Heart right ventricle (tissue), 16 donors: ENCODE measurements around the gene ITIH5. TPM values are rescaled to one million over a fixed set of nuclear protein-coding genes. Genes with fewer than 3 reads are reported as not detected.
"Not testable (repeated sequence)": the region's sequence is repeated elsewhere in the genome, so short reads cannot be mapped to it uniquely, and the experiment has no call there.

ENCODE experiments used
- ATAC-seq, 8 donors: fragments of 200-7000 bp; cut with Tn5 transposase; one replicate each; pipeline ENCODE4 v1.9.1; 2020; ENCODE audit warnings: mild to moderate bottlenecking in 8 of 8, moderate library complexity in 8 of 8, moderate number of reproducible peaks in 1 of 8
- DNase-seq, 2 donors: peaks; one replicate each; pipeline ENCODE4 v3.0.0-alpha.2; 2020
- H3K27ac ChIP-seq, 10 donors: fragments of 200-600 bp; sonication (generic) in 2 of 10; one replicate each; pipeline versions ENCODE4 v1.5.0 to v1.8.0; 2020 to 2022; ENCODE audit warnings: mild to moderate bottlenecking in 3 of 10
- H3K27me3 ChIP-seq, 7 donors: fragments of 200-600 bp; one replicate each; pipeline ENCODE4 v1.8.0; 2021 to 2022; ENCODE audit warnings: mild to moderate bottlenecking in 2 of 7
- H3K36me3 ChIP-seq, 9 donors: fragments of 200-600 bp; sonication (generic) in 1 of 9; one replicate each; pipeline versions ENCODE4 v1.5.0 to v1.8.0; 2020 to 2022; ENCODE audit warnings: mild to moderate bottlenecking in 2 of 9
- H3K4me1 ChIP-seq, 9 donors: fragments of 200-600 bp; sonication (generic) in 1 of 9; one replicate each; pipeline versions ENCODE4 v1.5.0 to v1.8.0; 2020 to 2022; ENCODE audit warnings: mild to moderate bottlenecking in 4 of 9
- H3K4me3 ChIP-seq, 10 donors: fragments of 200-600 bp; sonication (generic) in 2 of 10; one replicate each; pipeline versions ENCODE4 v1.5.0 to v1.8.0; 2020 to 2022; ENCODE audit warnings: mild to moderate bottlenecking in 7 of 10, moderate library complexity in 2 of 10
- H3K9me3 ChIP-seq, 11 donors: fragments of 200-600 bp in 10 of 11; sonication (generic) in 2 of 11; one replicate each; pipeline versions ENCODE4 v1.5.0 to v1.8.0; 2013 to 2022; ENCODE audit warnings: mild to moderate bottlenecking in 2 of 11, control low read depth in 1 of 11, moderate library complexity in 1 of 11
- WGBS, 2 donors: extraction: QIAGEN DNeasy Blood & Tissue Kit; methylation state at CpG; one replicate each; pipeline ENCODE4 v1.1.7; 2013; ENCODE audit warnings: inconsistent platforms in 1 of 2; 5-methylcytosine and 5-hydroxymethylcytosine counted together
- intact Hi-C, 10 donors: fragments of 100-400 bp; cut with DNase I; formaldehyde crosslinking; loops; one replicate each; pipeline versions ENCODE4 v1.11.1 to v1.14.2; 2022
- polyA plus RNA-seq, 2 donors: library from polyadenylated mRNA; stranded (reverse); fragments of 200-250 nt; gene quantifications; one replicate each; pipeline ENCODE4 v1.2.3, GENCODE V29; 2013
- total RNA-seq, 10 donors: library from RNA; stranded (reverse); fragmentation: NEBNext Ultra II Directional in 3 of 10; extraction: Animal tissue kit (Norgen Biotek cat#: 25700) in 3 of 10; gene quantifications; one replicate each; pipeline versions ENCODE4 v1.2.1 to v1.2.4, GENCODE V29; 2021 to 2023
- TF ChIP-seq, protein P1 (sequence below), 9 donors: fragments of 200-600 bp; sonication (generic) in 2 of 9; IDR thresholded peaks; one replicate each; pipeline versions ENCODE4 v1.5.0 to v1.8.0; 2021 to 2022; ENCODE audit warnings: antibody characterized with exemption in 9 of 9, mild to moderate bottlenecking in 5 of 9, moderate library complexity in 1 of 9
- donor health status: Arrhythmogenic right ventricular cardiomyopathy.
- donor health status: ischemic (EF 13 %, LVEDD 7.1; RV severe dilation, severe dysfunction).
- donor health status: healthy with polysubstance abuse.
- donor health status: DM: no; HTN: yes; CAD: no.
- donor health status: DM: no; HTN: no; CAD: no.
- donor health status: ischemic (EF 25% LVEDD 6.9; RV normal size, moderate dysfunction).
- donor health status: ischemic (EF 25% LVEDD 5.7; RV mildly dilated, moderate dysfunction).
- donor health status: healthy.
- donor health status: DM: yes; HTN: yes; CAD: no.
- donor health status: Ischemic cardiomyopathy.
- donor health status: ischemic (EF 35%, LVEDD 5.7; RV mildly dilated, moderate dysfunction).
- donor health status: nonischemic (EF 11% LVEDD 7.7; RV severe dilation, severe dysfunction).
- donor health status: DM: yes; HTN: yes; CAD: no.
- donor health status: PGD.
- donor health status: ischemic (EF 29% LVEDD 5.4; RV normal size, mild dysfunction).
- donor health status: nonischemic (EF 23%, LVEDD 6.1; RV moderate dilation, normal function).

The ITIH5 gene
- total and polyA plus RNA-seq, 12 donors = 2.8 to 21.3 (median 12.2) TPM

DNA sequence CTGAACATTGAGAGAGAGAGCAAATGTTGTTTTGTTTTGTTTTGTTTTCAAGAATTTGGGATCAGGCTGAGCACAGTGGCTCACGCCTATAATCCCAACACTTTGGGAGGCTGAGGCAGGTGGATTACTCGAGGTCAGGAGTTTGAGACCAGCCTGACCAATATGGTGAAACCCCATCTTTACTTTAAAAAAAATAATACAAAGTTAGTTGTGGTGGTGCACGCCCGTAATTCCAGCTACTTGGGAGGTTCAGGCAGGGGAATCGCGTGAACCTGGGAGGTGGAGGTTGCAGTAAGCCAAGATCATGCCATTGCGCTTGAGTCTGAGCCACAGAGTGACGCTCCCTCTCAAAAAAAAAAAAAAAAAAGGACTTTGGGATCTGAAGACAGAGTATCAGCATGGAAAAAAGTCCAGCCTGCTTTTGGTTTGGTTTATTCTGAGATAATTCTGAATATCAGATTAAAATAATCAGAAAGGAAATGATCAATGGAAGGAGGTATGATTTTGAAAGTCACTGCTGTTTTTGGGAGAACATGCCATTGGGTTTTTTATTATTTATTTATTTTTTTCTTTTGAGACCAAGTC lies 34.5 kb upstream of the ITIH5 start:
- intact Hi-C loops = no loop called here
- TF ChIP-seq, protein P1, sequence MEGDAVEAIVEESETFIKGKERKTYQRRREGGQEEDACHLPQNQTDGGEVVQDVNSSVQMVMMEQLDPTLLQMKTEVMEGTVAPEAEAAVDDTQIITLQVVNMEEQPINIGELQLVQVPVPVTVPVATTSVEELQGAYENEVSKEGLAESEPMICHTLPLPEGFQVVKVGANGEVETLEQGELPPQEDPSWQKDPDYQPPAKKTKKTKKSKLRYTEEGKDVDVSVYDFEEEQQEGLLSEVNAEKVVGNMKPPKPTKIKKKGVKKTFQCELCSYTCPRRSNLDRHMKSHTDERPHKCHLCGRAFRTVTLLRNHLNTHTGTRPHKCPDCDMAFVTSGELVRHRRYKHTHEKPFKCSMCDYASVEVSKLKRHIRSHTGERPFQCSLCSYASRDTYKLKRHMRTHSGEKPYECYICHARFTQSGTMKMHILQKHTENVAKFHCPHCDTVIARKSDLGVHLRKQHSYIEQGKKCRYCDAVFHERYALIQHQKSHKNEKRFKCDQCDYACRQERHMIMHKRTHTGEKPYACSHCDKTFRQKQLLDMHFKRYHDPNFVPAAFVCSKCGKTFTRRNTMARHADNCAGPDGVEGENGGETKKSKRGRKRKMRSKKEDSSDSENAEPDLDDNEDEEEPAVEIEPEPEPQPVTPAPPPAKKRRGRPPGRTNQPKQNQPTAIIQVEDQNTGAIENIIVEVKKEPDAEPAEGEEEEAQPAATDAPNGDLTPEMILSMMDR (IDR thresholded peaks at IDR 0.05) = no peak
- H3K4me3 ChIP-seq = no peak overlapping the region
- H3K36me3 ChIP-seq = no peaks in the 10 kb centered on the region
- ATAC-seq (no peak), DNase-seq (no peak)
- no peak overlapping the region for H3K27ac ChIP-seq
- 91 to 94% methylated on average over 8 of the region's 8 CpGs for WGBS, 2 donors
- H3K4me1 ChIP-seq = peaks cover 0 to 8% (median 0%) of the 10 kb centered on the region in 9 donors
- H3K9me3 ChIP-seq = no peaks in the 10 kb centered on the region
- H3K27me3 ChIP-seq = peaks cover 0 to 25% (median 8%) of the 10 kb centered on the region in 7 donors

DNA sequence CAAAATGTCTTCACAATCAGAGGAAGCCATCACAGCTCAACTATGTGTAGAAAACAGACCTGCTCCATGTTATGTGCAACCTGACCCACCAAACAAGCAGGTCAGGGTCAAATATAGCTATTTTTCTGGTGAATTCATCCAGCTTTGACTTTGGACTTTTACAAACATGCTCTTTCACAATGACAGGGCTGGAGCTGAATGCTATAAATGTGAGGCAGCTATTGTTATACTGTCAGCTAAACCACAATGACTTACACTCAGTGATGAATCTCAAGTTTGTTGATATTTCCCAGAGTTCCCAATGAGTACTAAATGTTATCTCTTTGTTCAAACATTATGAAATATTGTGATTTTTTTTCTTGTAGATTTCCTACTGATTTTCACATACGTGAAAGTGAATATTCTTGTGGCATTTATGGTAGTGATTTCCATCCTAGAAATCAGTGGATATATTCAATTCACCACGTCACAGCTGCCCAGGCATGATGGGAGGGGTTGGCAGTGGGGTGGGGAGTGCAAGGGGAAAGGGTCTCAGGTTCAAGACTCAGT lies 33.9 kb upstream of the ITIH5 start:
- TF ChIP-seq, protein P1 (IDR thresholded peaks at IDR 0.05) = no peak
- peaks cover 0 to 24% (median 8%) of the 10 kb centered on the region in 7 donors for H3K27me3 ChIP-seq
- no peaks in the 10 kb centered on the region for H3K36me3 ChIP-seq
- no peak overlapping the region for H3K27ac ChIP-seq
- peaks cover 0 to 11% (median 0%) of the 10 kb centered on the region in 9 donors for H3K4me1 ChIP-seq
- 75 to 78% methylated on average over 2 of the region's 2 CpGs for WGBS, 2 donors
- H3K4me3 ChIP-seq = no peak overlapping the region
- ATAC-seq (no peak), DNase-seq (no peak)
- intact Hi-C loops = no loop called here
- H3K9me3 ChIP-seq = no peaks in the 10 kb centered on the region

DNA sequence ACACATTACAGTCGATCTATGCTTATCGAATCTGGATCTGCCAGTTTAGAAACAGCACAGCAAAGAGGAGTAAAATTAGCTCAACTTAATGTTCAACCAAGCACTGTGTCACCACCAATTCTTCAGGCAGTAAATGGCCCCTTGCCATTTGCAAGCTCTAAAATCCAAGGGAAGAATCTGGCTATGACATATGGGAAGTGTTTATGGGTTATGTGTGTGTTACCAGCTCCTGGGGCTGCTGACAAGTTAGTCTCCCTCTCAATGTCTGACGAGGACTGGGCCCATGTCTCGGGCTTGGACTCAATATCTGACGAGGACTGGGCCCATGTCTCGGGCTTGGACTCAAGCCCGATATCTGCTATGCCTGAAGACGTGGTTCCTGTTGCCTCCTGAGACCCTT lies 30.7 kb upstream of the ITIH5 start:
- Histone ChIP-seq H3K27ac (no peak overlapping the region), H3K4me3 (no peak overlapping the region), H3K36me3 (no peaks in the 10 kb centered on the region), H3K4me1 (peaks cover 0 to 11% (median 0%) of the 10 kb centered on the region in 9 donors), H3K9me3 (peaks cover 0 to 12% (median under 1%) of the 10 kb centered on the region in 11 donors), H3K27me3 (peaks cover 0 to 3% (median 0%) of the 10 kb centered on the region in 7 donors)
- ATAC-seq = peak in 1 of 8 donors; percentile 42
- WGBS, 2 donors = 50 to 51% methylated on average over 8 of the region's 8 CpGs
- TF ChIP-seq, protein P1 (IDR thresholded peaks at IDR 0.05) = no peak
- no peak for DNase-seq
- intact Hi-C loops = no loop called here

DNA sequence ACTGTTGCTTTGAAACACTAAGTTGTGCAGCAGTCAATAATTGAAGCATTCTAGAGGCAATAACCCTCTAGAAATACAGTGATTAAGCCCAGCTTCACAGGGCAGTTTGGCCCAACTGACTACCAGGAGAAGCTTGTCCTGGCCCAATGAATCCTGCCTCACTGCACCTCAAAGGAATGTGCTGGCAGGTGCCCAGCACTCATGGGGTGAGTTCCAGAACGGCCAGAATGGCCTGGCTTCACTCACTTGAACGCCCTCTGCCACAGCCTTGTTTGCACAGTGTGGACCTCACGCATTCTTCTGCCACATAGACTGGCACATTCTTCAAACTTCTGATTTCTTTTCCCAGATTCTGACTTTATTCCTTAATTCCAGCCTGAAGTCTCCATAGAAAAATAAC lies 29.8 kb upstream of the ITIH5 start:
- intact Hi-C loops = no loop called here
- ATAC-seq (peak; percentile 67 to 93 (median 83)), DNase-seq (peak; percentile 25 to 53)
- TF ChIP-seq, protein P1 (IDR thresholded peaks at IDR 0.05) = no peak
- Histone ChIP-seq H3K9me3 (peaks cover 0 to 19% (median 3%) of the 10 kb centered on the region in 11 donors), H3K4me1 (peaks cover 0 to 11% (median 0%) of the 10 kb centered on the region in 9 donors), H3K4me3 (no peak overlapping the region), H3K27me3 (no peaks in the 10 kb centered on the region), H3K27ac (no peak overlapping the region), H3K36me3 (no peaks in the 10 kb centered on the region)
- 33 to 62% methylated on average over 3 of the region's 3 CpGs for WGBS, 2 donors

DNA sequence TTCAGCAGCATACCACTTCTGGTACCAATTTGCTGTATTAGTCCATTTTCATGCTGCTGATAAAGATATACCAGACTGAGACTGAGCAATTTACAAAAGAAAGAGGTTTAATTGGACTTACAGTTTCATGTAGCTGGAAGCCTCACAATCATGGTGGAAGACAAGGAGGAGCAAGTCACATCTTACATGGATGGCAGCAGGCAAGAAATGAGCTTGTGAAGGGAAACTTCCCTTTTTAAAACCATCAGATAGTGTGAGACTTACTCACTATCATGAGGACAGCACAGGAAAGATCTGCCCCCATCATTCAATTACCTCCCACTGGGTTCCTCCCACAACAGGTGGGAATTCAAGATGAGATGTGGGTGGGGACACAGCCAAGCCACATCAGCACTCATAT lies 26.4 kb upstream of the ITIH5 start:
- H3K36me3 ChIP-seq, H3K27me3 ChIP-seq, H3K27ac ChIP-seq, ATAC-seq, DNase-seq, H3K4me3 ChIP-seq: not testable (repeated sequence)
- intact Hi-C loops = loop anchor here in 1 of 10 donors (5.0 kb wide), 1 partner anchor 256 kb away; no protein-coding TSS in a partner anchor
- H3K4me1 ChIP-seq = peaks cover 0 to 11% (median 0%) of the 10 kb centered on the region in 9 donors
- H3K9me3 ChIP-seq = peaks cover 0 to 34% (median 3%) of the 10 kb centered on the region in 11 donors

DNA sequence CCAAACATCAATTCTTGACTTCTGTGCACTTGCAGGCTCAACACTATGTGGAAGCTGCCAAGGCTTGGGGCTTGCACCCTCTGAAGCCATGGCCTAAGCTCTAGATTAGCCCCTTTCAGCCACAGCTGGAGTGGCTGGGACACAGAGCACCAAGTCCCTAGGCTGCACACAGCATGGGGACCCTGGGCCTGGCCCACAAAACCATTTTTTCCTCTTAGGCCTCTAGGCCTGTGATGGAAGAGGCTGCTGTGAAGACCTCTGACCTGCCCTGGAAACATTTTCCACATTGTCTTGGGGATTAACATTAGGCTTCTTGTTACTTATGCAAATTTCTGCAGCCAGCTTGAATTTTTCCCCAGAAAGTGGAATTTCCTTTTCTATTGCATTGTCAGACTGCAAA lies 25.6 kb upstream of the ITIH5 start:
- H3K4me3 ChIP-seq, ATAC-seq, H3K27ac ChIP-seq, H3K36me3 ChIP-seq, DNase-seq, H3K27me3 ChIP-seq: not testable (repeated sequence)
- H3K9me3 ChIP-seq = peaks cover 0 to 34% (median 3%) of the 10 kb centered on the region in 11 donors
- H3K4me1 ChIP-seq = peaks cover 0 to 11% (median 0%) of the 10 kb centered on the region in 9 donors
- intact Hi-C loops = loop anchor here in 1 of 10 donors (5.0 kb wide), 1 partner anchor 255 kb away; no protein-coding TSS in a partner anchor

DNA sequence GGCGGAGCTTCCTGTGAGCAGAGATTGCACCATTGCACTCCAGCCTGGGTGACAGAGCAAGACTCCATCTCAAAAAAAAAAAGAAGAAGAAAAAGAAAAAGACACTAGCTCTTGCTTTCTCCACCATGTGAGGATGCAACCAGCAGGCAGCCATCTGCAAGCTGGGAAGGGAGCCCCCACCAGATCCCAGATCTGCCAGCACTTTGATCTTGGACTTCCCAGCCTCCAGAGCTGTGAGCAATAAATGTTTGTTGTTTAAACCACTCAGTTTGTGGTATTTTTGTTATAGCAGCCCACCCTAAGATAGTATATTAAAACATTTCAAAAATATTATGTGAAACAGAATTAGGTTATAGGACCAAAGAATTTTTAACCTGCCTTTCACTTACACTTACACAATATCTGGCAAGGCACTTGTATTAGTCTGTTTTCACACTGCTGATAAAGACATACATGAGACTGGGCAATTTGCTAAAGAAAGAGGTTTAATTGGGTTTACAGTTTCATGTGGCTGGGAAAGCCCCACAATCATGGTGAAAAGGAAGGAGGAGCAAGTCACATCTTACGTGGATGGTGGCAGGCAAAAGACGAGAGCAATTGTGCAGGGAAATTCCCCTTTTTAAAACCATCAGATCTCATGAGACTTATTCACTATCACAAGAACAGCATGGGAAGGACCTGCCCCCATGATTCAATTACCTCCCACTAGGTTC lies 24.3 kb upstream of the ITIH5 start:
- not testable (repeated sequence) for H3K36me3 ChIP-seq, H3K4me3 ChIP-seq, H3K27me3 ChIP-seq, ATAC-seq, H3K27ac ChIP-seq, DNase-seq, H3K4me1 ChIP-seq
- intact Hi-C loops = loop anchor here in 1 of 10 donors (5.0 kb wide), 1 partner anchor 254 kb away; no protein-coding TSS in a partner anchor
- H3K9me3 ChIP-seq = peaks cover 0 to 34% (median 3%) of the 10 kb centered on the region in 11 donors
- 64 to 75% methylated on average over 3 of the region's 3 CpGs for WGBS, 2 donors
